Trophoblast cell (in vitro differentiated cells and primary cell): ENCODE results near the gene STRN4.

Experiments used
- DNase-seq, 2 donors: peaks; one replicate each; pipeline ENCODE4 v3.0.0-alpha.2; 2016
- H2AFZ ChIP-seq: 2 replicates; pipeline ENCODE4 v1.6.1; 2013; ENCODE audit warnings: low read length, moderate library complexity, mild to moderate bottlenecking; ENCODE audit not compliant: insufficient read depth, poor library complexity
- H2AK5ac ChIP-seq: 2 replicates; pipeline ENCODE4 v1.6.1; 2013; ENCODE audit warnings: mild to moderate bottlenecking, low read length
- H2BK120ac ChIP-seq: 2 replicates; pipeline ENCODE4 v1.6.1; 2013; ENCODE audit warnings: low read length, mild to moderate bottlenecking, moderate library complexity; ENCODE audit not compliant: insufficient read depth, poor library complexity
- H2BK12ac ChIP-seq: 2 replicates; pipeline ENCODE4 v1.6.1; 2013; ENCODE audit warnings: mild to moderate bottlenecking, low read length, moderate library complexity
- H2BK5ac ChIP-seq: 2 replicates; pipeline ENCODE4 v1.6.1; 2013; ENCODE audit warnings: low read length, low read depth, moderate library complexity, mild to moderate bottlenecking; ENCODE audit not compliant: poor library complexity
- H3K14ac ChIP-seq: 2 replicates; pipeline ENCODE4 v1.6.1; 2013; ENCODE audit warnings: mild to moderate bottlenecking, low read length
- H3K18ac ChIP-seq: 2 replicates; pipeline ENCODE4 v1.6.1; 2013; ENCODE audit warnings: mild to moderate bottlenecking, low read length
- H3K23ac ChIP-seq: 2 replicates; pipeline ENCODE4 v1.6.1; 2013; ENCODE audit warnings: low read length
- H3K27ac ChIP-seq: 2 replicates; pipeline ENCODE4 v1.5.1; 2013; ENCODE audit warnings: low read depth, mild to moderate bottlenecking, inconsistent platforms, low read length, moderate library complexity
- H3K27me3 ChIP-seq: 2 replicates; pipeline ENCODE4 v1.6.1; 2013; ENCODE audit warnings: inconsistent platforms, mild to moderate bottlenecking, low read length, moderate library complexity; ENCODE audit not compliant: insufficient read depth
- H3K36me3 ChIP-seq, 2 experiments: 1 replicate in 1 of 2; 2 replicates in 1 of 2; pipeline ENCODE4 v1.6.1; 2013; ENCODE audit warnings: low read length in 2 of 2, mild to moderate bottlenecking in 2 of 2, moderate library complexity in 1 of 2; ENCODE audit not compliant: insufficient read depth in 2 of 2, control insufficient read depth in 1 of 2
- H3K4ac ChIP-seq: 2 replicates; pipeline ENCODE4 v1.6.1; 2013; ENCODE audit warnings: low read depth, mild to moderate bottlenecking, low read length, moderate library complexity
- H3K4me1 ChIP-seq, 2 experiments: 1 replicate in 1 of 2; 2 replicates in 1 of 2; pipeline ENCODE4 v1.6.1; 2013; ENCODE audit warnings: low read length in 2 of 2, mild to moderate bottlenecking in 2 of 2, moderate library complexity in 1 of 2; ENCODE audit not compliant: insufficient read depth in 2 of 2, control insufficient read depth in 1 of 2
- H3K4me2 ChIP-seq: 2 replicates; pipeline ENCODE4 v1.6.1; 2013; ENCODE audit warnings: inconsistent platforms, mild to moderate bottlenecking, low read length, moderate library complexity
- H3K4me3 ChIP-seq: 2 replicates; pipeline ENCODE4 v1.5.1; 2013; ENCODE audit warnings: mild to moderate bottlenecking, low read depth, low read length, inconsistent platforms
- H3K79me1 ChIP-seq: one replicate; pipeline ENCODE4 v1.6.1; 2013; ENCODE audit warnings: low read length
- H3K79me2 ChIP-seq: 2 replicates; pipeline ENCODE4 v1.6.1; 2013; ENCODE audit warnings: low read length, mild to moderate bottlenecking; ENCODE audit not compliant: control insufficient read depth, insufficient read depth, poor library complexity
- H3K9ac ChIP-seq: 2 replicates; pipeline ENCODE4 v1.6.1; 2013; ENCODE audit warnings: mild to moderate bottlenecking, low read length
- H3K9me3 ChIP-seq: 2 replicates; pipeline ENCODE4 v1.6.1; 2013; ENCODE audit warnings: low read depth, mild to moderate bottlenecking, control low read depth, inconsistent platforms, low read length; ENCODE audit not compliant: insufficient read depth
- H4K12ac ChIP-seq: 2 replicates; pipeline ENCODE4 v1.6.1; 2013; ENCODE audit warnings: low read depth, mild to moderate bottlenecking, low read length, moderate library complexity
- H4K8ac ChIP-seq: 2 replicates; pipeline ENCODE4 v1.6.1; 2013; ENCODE audit warnings: low read depth, mild to moderate bottlenecking, low read length, moderate library complexity
- H4K91ac ChIP-seq: one replicate; pipeline ENCODE4 v1.6.1; 2013; ENCODE audit warnings: low read depth, mild to moderate bottlenecking, low read length, moderate library complexity
- WGBS: extraction: QIAGEN DNeasy Blood & Tissue Kit; methylation state at CpG from one replicate; pipeline ENCODE4 v1.1.7; 2013; ENCODE audit warnings: missing lambda C conversion rate; ENCODE audit not compliant: insufficient read length, insufficient coverage; ENCODE audit errors: extremely low coverage; 5-methylcytosine and 5-hydroxymethylcytosine counted together

Gene STRN4

GRCh38 chr19:46756544-46756888 lies 10.3 kb upstream of the STRN4 start:
- no peaks in the 10 kb centered on the region for H3K4me1 ChIP-seq
- no CpG with 5 or more reads among the region's 30 CpGs for WGBS
- no peak for DNase-seq

GRCh38 chr19:46755853-46756543 lies 9.7 kb upstream of the STRN4 start:
- Histone ChIP-seq H2BK5ac (no peak overlapping the region), H4K8ac (no peak overlapping the region), H3K79me2 (no peaks in the 10 kb centered on the region), H3K4me3 (no peak overlapping the region), H3K18ac (no peak overlapping the region), H2BK120ac (no peak overlapping the region), H2AFZ (no peak overlapping the region), H3K14ac (no peak overlapping the region), H3K23ac (no peak overlapping the region), H2BK12ac (no peak overlapping the region), H3K27me3 (no peaks in the 10 kb centered on the region), H3K79me1 (no peaks in the 10 kb centered on the region), H3K4me1 (no peaks in the 10 kb centered on the region), H3K27ac (no peak overlapping the region), H3K4me2 (no peak overlapping the region), H3K9me3 (no peaks in the 10 kb centered on the region), H2AK5ac (no peak overlapping the region), H4K91ac (no peak overlapping the region), H3K4ac (no peak overlapping the region), H3K36me3 (peaks cover 19 to 28% of the 10 kb centered on the region in 2 experiments), H3K9ac (no peak overlapping the region), H4K12ac (no peak overlapping the region)
- no CpG with 5 or more reads among the region's 86 CpGs for WGBS
- no peak for DNase-seq

More at GRCh38 chr19:46756544-46756888, 10.3 kb upstream of the STRN4 start:
- H3K36me3 ChIP-seq, result peaks cover 19 to 28% of the 10 kb centered on the region in 2 experiments
- no peak overlapping the region for H4K12ac ChIP-seq
- H2BK12ac ChIP-seq, result no peak overlapping the region
- H2BK120ac ChIP-seq, result no peak overlapping the region
- no peak overlapping the region for H3K4me3 ChIP-seq
- H2AK5ac ChIP-seq, result no peak overlapping the region
- no peaks in the 10 kb centered on the region for H3K79me1 ChIP-seq
- no peaks in the 10 kb centered on the region for H3K27me3 ChIP-seq
- no peak overlapping the region for H4K8ac ChIP-seq
- no peak overlapping the region for H3K23ac ChIP-seq
- H2BK5ac ChIP-seq, result no peak overlapping the region
- no peak overlapping the region for H3K27ac ChIP-seq
- no peak overlapping the region for H3K14ac ChIP-seq
- H3K9ac ChIP-seq, result no peak overlapping the region
- H3K79me2 ChIP-seq, result no peaks in the 10 kb centered on the region
- no peak overlapping the region for H3K4ac ChIP-seq
- no peak overlapping the region for H3K18ac ChIP-seq
- H4K91ac ChIP-seq, result no peak overlapping the region
- no peaks in the 10 kb centered on the region for H3K9me3 ChIP-seq
- H2AFZ ChIP-seq, result no peak overlapping the region
- no peak overlapping the region for H3K4me2 ChIP-seq

- H3K36me3 ChIP-seq, result peaks cover 21 to 28% of the 10 kb centered on the region in 2 experiments
- H3K79me2 ChIP-seq, result no peaks in the 10 kb centered on the region
- no peak overlapping the region for H2AK5ac ChIP-seq
- no peak overlapping the region for H2BK12ac ChIP-seq
- no peak overlapping the region for H2AFZ ChIP-seq
- no peak overlapping the region for H3K4me3 ChIP-seq
- H3K23ac ChIP-seq, result no peak overlapping the region
- no peak overlapping the region for H3K9ac ChIP-seq
- H3K4me2 ChIP-seq, result no peak overlapping the region
- H3K18ac ChIP-seq, result no peak overlapping the region
- H3K27me3 ChIP-seq, result no peaks in the 10 kb centered on the region
- H3K9me3 ChIP-seq, result no peaks in the 10 kb centered on the region
- no peak overlapping the region for H2BK120ac ChIP-seq
- no peak overlapping the region for H3K27ac ChIP-seq
- no CpG with 5 or more reads among the region's 39 CpGs for WGBS
- H4K8ac ChIP-seq, result no peak overlapping the region
- H3K4ac ChIP-seq, result no peak overlapping the region
- no peaks in the 10 kb centered on the region for H3K4me1 ChIP-seq
- no peak overlapping the region for H2BK5ac ChIP-seq
- H3K79me1 ChIP-seq, result no peaks in the 10 kb centered on the region
- H3K14ac ChIP-seq, result no peak overlapping the region
- no peak for DNase-seq
- H4K91ac ChIP-seq, result no peak overlapping the region
- H4K12ac ChIP-seq, result no peak overlapping the region
Measured at GRCh38 chr19:46755077-46755852, 9.0 kb upstream of the STRN4 start.

- no peaks in the 10 kb centered on the region for H3K4me1 ChIP-seq
- H3K36me3 ChIP-seq, result peaks cover 26 to 28% of the 10 kb centered on the region in 2 experiments
- H2BK120ac ChIP-seq, result no peak overlapping the region
- H3K27me3 ChIP-seq, result no peaks in the 10 kb centered on the region
- no peak overlapping the region for H3K18ac ChIP-seq
- no peak overlapping the region for H4K91ac ChIP-seq
- no peak overlapping the region for H2AK5ac ChIP-seq
- no peak overlapping the region for H3K4me3 ChIP-seq
- DNase-seq, result peak in 1 of 2 donors; percentile 52
- no CpG with 5 or more reads among the region's 4 CpGs for WGBS
- H2BK12ac ChIP-seq, result no peak overlapping the region
- no peaks in the 10 kb centered on the region for H3K9me3 ChIP-seq
- H3K79me2 ChIP-seq, result no peaks in the 10 kb centered on the region
- no peaks in the 10 kb centered on the region for H3K79me1 ChIP-seq
- H3K4me2 ChIP-seq, result no peak overlapping the region
- H2AFZ ChIP-seq, result no peak overlapping the region
- no peak overlapping the region for H3K23ac ChIP-seq
- H3K14ac ChIP-seq, result no peak overlapping the region
- H4K8ac ChIP-seq, result no peak overlapping the region
- H3K4ac ChIP-seq, result no peak overlapping the region
- H2BK5ac ChIP-seq, result no peak overlapping the region
- no peak overlapping the region for H4K12ac ChIP-seq
- no peak overlapping the region for H3K9ac ChIP-seq
- H3K27ac ChIP-seq, result no peak overlapping the region
Measured at GRCh38 chr19:46753420-46754155, 7.3 kb upstream of the STRN4 start.
